ENCODE measurements around the gene MAP3K7CL. TPM values are rescaled to one million over a fixed set of nuclear protein-coding genes. Genes with fewer than 3 reads are reported as not detected.

Gene MAP3K7CL
- total and polyA plus RNA-seq, 2 of the 8 experiments (the other 6 are each of a cell fraction or from before 2014, with no cell fraction given): not detected

DNA sequence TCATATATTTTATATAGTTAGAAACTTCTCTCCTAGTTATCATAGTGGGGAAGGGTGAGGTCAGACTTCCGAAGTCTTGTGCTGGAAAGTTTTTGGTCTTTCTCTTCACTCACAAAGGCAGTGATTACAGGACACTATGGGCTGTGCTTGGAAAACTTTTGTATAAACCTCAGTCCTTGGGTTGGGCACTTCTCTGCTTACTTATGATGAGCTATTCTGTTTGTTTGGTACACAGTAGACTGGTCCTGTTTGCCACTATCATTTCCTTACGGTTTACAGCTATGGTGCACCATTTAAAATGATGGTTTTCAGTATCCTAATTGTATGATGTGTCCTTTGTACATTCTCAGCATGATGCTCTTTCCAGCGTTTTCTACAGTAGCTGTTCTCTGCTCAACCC lies 75.5 kb downstream of the MAP3K7CL start:
- 82% methylated on average over 3 of the region's 3 CpGs; no CpG with 5 or more reads in 1 of the 2 experiments for WGBS, 2 experiments (ENCODE audit: extremely low coverage in 1 of 2, insufficient coverage in 1 of 2, insufficient read length in 1 of 2, insufficient replicate concordance in 2 of 2, low coverage in 1 of 2, low lambda C conversion rate in 2 of 2, missing lambda C conversion rate in 1 of 2)
- Histone ChIP-seq H4K8ac (ENCODE audit: extremely low read depth, insufficient read depth, low read length) (no peak overlapping the region), H2AK5ac (ENCODE audit: low read depth, low read length) (no peak overlapping the region), H2BK5ac (ENCODE audit: low read depth, low read length) (no peak overlapping the region), H3K4me2 (ENCODE audit: insufficient read depth in 1 of 2, low read depth in 2 of 2, low read length in 2 of 2) (no peak overlapping the region), H4K20me1 (replicated peaks in 1 of 2; ENCODE audit: control insufficient read depth in 1 of 2, insufficient read depth in 2 of 2, low read length in 2 of 2) (no peaks in the 10 kb centered on the region), H3K36me3 (ENCODE audit: control insufficient read depth in 2 of 4, insufficient read depth in 4 of 4, low read length in 3 of 4) (no peaks in the 10 kb centered on the region), H2BK12ac (ENCODE audit: low read depth, low read length) (no peak overlapping the region), H2BK20ac (ENCODE audit: low read length) (no peak overlapping the region), H4K91ac (replicated peaks; ENCODE audit: insufficient read length, low read length) (no peak overlapping the region), H3K9ac (replicated peaks in 1 of 4; ENCODE audit: extremely low read depth in 1 of 4, low read depth in 3 of 4, low read length in 3 of 4) (no peak overlapping the region), H3K4ac (replicated peaks; ENCODE audit: insufficient read length, low read depth, low read length) (no peak overlapping the region), H3K18ac (ENCODE audit: extremely low read depth, low read length) (no peak overlapping the region), H3K27ac (ENCODE audit: low read depth, low read length) (no peak overlapping the region), H3K23ac (ENCODE audit: insufficient read length) (no peak overlapping the region), H3K79me1 (ENCODE audit: low read depth, low read length) (no peaks in the 10 kb centered on the region), H3K56ac (replicated peaks; ENCODE audit: insufficient read length, low read depth, low read length) (no peak overlapping the region), H4K5ac (ENCODE audit: insufficient read length, low read depth, low read length) (no peak overlapping the region), H2AFZ (ENCODE audit: low read length) (no peak overlapping the region), H3K14ac (ENCODE audit: insufficient read length) (no peak overlapping the region), H3K79me2 (ENCODE audit: control insufficient read depth in 1 of 2, insufficient read depth in 2 of 2, low read length in 2 of 2) (no peaks in the 10 kb centered on the region), H3K27me3 (replicated peaks in 1 of 4; ENCODE audit: control insufficient read depth in 3 of 4, extremely low read depth in 1 of 4, insufficient read depth in 3 of 4, low read length in 3 of 4) (no peaks in the 10 kb centered on the region), H3K23me2 (ENCODE audit: low read depth, low read length) (no peaks in the 10 kb centered on the region), H3K4me1 (replicated peaks in 1 of 4; ENCODE audit: control insufficient read depth in 3 of 4, insufficient read depth in 4 of 4, low read length in 3 of 4) (no peaks in the 10 kb centered on the region), H2BK15ac (ENCODE audit: low read length) (no peak overlapping the region), H3K9me3 (ENCODE audit: insufficient read depth in 2 of 2, low read depth in 1 of 2, low read length in 1 of 2) (peaks cover 0 to 7% of the 10 kb centered on the region in 2 experiments; a peak in 2 of 4 replicates), H2BK120ac (replicated peaks; ENCODE audit: low read depth, low read length) (no peak overlapping the region), H3K4me3 (ENCODE audit: extremely low read depth in 1 of 4, insufficient read depth in 2 of 4, low read depth in 3 of 4, low read length in 4 of 4) (no peak overlapping the region)
- ChIA-PET POLR2A (ENCODE audit: partially characterized antibody) (no interaction called here), CTCF (ENCODE audit: partially characterized antibody) (interaction anchor here (0.9 to 1.4 kb wide), 2 partner anchors 20 to 142 kb away, joined by 3 read pairs; no protein-coding TSS in a partner anchor)
- TF ChIP-seq KDM4A (IDR thresholded peaks at IDR 0.05; ENCODE audit: low read depth, low read length, severe bottlenecking) (no peak), RXRA (IDR thresholded peaks at IDR 0.05; ENCODE audit: insufficient read depth, low read depth, low read length) (no peak), NANOG (IDR thresholded peaks at IDR 0.05; ENCODE audit: insufficient read depth, low read depth, low read length, poor library complexity, severe bottlenecking) (no peak), SP4 (IDR thresholded peaks at IDR 0.05; ENCODE audit: low read length) (no peak), GABPA (IDR thresholded peaks at IDR 0.05; ENCODE audit: borderline replicate concordance, insufficient read depth, low read length) (no peak), CHD1 (IDR thresholded peaks at IDR 0.05; ENCODE audit: low read depth, low read length) (no peak), JUND (IDR thresholded peaks at IDR 0.05; ENCODE audit: low read length) (no peak), EZH2 (IDR thresholded peaks at IDR 0.05; ENCODE audit: low read depth, low read length, severe bottlenecking) (no peak), MAFK (IDR thresholded peaks at IDR 0.05; ENCODE audit: low read depth, low read length) (no peak), SIN3A (conservative IDR thresholded peaks at IDR 0.05 in 1 of 2, IDR thresholded peaks at IDR 0.05 in 1 of 2; ENCODE audit: low read depth in 1 of 2, low read length in 2 of 2) (no peak)
- FAIRE-seq (no peak), DNase-seq (ENCODE audit: low read depth in 1 of 2, low spot score in 2 of 2) (no peak)
